H1 (cell line): Measurements from ENCODE around the gene PHKG2. TPM values are rescaled to one million over a fixed set of nuclear protein-coding genes. Genes with fewer than 3 reads are reported as not detected.

Experiments
- BACH1 ChIP-seq: IDR thresholded peaks from 2 replicates; pipeline ENCODE4 v1.6.1; 2012; ENCODE audit warnings: low read length, improper control_type of control experiment
- EGR1 ChIP-seq: IDR thresholded peaks from 2 replicates; pipeline ENCODE4 v1.6.1; 2011; ENCODE audit warnings: low read depth, low read length, borderline replicate concordance
- polyA plus RNA-seq, 7 experiments: library from polyadenylated mRNA; depleted of rRNA in 3 of 7; stranded (reverse) in 5 of 7; unstranded in 2 of 7; fragments of >200 nt in 5 of 7; fragments of 200-250 nt in 2 of 7; gene quantifications; 1 replicate in 5 of 7; 2 replicates in 1 of 7; 4 replicates in 1 of 7; pipeline versions ENCODE4 v1.2.1 to v1.2.3, GENCODE V29; 2011 to 2013; ENCODE audit warnings: missing spikeins in 2 of 7, mixed read lengths in 2 of 7
- total RNA-seq: library from RNA; stranded (reverse); fragmentation: NEBNext Ultra II Directional; extraction: Animal tissue kit (Norgen Biotek cat#: 25700); gene quantifications from 2 replicates; pipeline ENCODE4 v1.2.1, GENCODE V29; 2021

PHKG2 gene
- total and polyA plus RNA-seq, 2 of the 8 experiments (the other 6 are each of a cell fraction or from before 2014, with no cell fraction given) = 36.0 to 53.4 TPM

DNA sequence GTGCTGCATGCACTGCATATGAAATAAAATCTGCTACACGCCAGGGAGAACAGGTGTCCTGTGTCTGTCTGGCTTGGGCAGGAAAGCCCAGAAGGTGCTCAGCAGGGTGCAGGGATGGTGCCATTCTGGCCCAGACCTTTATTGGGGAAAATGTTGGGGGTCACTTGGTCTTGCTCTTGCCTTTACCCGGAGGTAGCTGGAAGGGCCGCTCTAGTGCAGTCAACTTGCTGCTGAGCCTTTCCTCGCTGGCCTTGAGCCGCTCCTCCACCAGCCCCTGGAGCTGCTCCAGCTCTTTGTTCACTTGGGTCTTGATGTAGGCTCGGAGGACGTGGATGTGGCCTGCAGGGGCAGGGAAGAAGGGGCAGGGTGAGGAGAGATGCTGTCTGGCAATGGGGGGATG is 9.1 kb downstream of the PHKG2 start (continued):
- no peak for TF ChIP-seq EGR1
- TF ChIP-seq BACH1 = no peak
